ENCODE results near the gene FGGY. TPM values are rescaled to one million over a fixed set of nuclear protein-coding genes. Genes with fewer than 3 reads are reported as not detected.
"Not testable (repeated sequence)": the region's sequence is repeated elsewhere in the genome, so short reads cannot be mapped to it uniquely, and the experiment has no call there.

Gene FGGY
- 10 to 100 TPM; 17.3 to 25.1 TPM for total RNA-seq
- polyA plus RNA-seq, result 1 to 10 TPM; 5.3 to 6.6 TPM
- long read RNA-seq, donor 1, partial matches to known transcripts, result 0 of 26 reads
- long read RNA-seq, donor 1, other reads (novel, unspliced or antisense), result 22 of 26 reads
- long read RNA-seq, donor 2, partial matches to known transcripts, result 0 of 8 reads
- long read RNA-seq, donor 2, other reads (novel, unspliced or antisense), result 8 of 8 reads

DNA sequence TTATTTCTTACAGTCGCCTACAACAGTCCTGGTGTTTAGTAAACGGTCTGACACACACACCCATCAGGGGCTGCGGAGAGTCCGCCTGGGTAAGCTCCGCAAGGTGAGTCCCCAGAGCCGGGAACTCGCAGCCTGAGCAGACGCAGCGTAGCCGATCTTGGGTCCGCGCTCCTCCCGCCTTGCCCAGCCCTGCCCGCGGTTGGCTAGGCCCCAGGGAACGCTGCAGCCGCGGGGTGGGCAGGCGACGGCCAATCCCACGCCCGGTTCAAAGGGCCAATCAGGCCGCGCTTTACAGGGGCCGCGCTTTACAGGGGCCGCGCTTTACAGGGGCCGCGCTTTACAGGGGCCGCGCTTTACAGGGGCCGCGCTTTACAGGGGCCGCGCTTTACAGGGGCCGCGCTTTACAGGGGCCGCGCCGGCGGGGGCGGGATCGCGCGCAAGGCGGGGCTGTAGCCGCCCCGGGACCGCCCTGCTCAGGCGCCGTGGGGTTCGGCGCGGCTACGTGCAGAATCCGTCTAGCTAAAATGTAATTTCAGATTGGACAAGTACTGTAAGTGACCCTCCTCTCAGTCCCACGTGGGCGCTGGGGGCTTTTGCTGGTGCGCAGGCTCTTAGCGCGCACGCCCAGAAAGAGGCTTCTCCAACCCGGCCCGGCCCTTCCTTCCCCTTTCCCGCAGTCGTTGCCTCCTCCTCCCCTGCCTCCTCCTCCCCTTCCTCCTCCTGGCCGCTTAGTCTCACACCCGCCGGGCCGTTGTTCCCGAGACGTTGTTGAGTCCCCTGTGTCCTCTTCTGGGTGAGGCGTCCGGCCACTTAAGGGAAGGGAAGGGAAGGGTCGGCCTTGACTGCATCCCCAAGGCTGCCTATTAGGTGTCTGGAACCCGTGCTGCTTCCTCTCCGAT, at the start of gene FGGY:
TSS of gene FGGY (plus strand) at position 737 of the 899 bp plus-strand sequence. CDS start 24,456 bp downstream, outside the sequence.
- Histone ChIP-seq H3K36me3 (ENCODE audit: control insufficient read depth in 1 of 2, insufficient read depth in 2 of 2, low read length in 1 of 2) (no peaks in the 10 kb centered on the region), H3K9me3 (ENCODE audit: control insufficient read depth, low read length) (no peaks in the 10 kb centered on the region), H3K27ac (ENCODE audit: low read depth in 1 of 2, low read length in 2 of 2) (peak within 1 kb of the TSS; percentile 87 to 93), H3K4me1 (ENCODE audit: control insufficient read depth in 1 of 2, insufficient read depth in 2 of 2, low read length in 2 of 2) (peaks cover 3 to 5% of the 10 kb centered on the region in 2 donors), H3K4me3 (ENCODE audit: low read length in 2 of 2) (peak within 1 kb of the TSS; percentile 54 to 75), H3K27me3 (ENCODE audit: control insufficient read depth in 1 of 2, insufficient read depth in 2 of 2, low read length in 1 of 2) (no peaks in the 10 kb centered on the region)
- ATAC-seq (ENCODE audit: low FRiP score), result peak; percentile 96
- intact Hi-C loops (cut with DNase I), result loop anchor here (2.0 to 10.0 kb wide), 6 partner anchors 138 to 512 kb away; partner anchors contain the start of gene JUN (in 1 of the 2)
- 0 to 1% methylated on average over 76 to 78 of the region's 78 CpGs for WGBS, 2 donors
- DNase-seq, result peak; percentile 98 to 100

GRCh38 chr1:59248758-59249157, 48.1 kb upstream of the FGGY start:
- no peaks in the 10 kb centered on the region for H3K9me3 ChIP-seq (ENCODE audit: control insufficient read depth, low read length)
- H3K4me3 ChIP-seq (ENCODE audit: low read length in 2 of 2), result no peak overlapping the region
- H3K4me1 ChIP-seq (ENCODE audit: control insufficient read depth in 1 of 2, insufficient read depth in 2 of 2, low read length in 2 of 2), result peaks cover 0 to 5% of the 10 kb centered on the region in 2 donors
- no peak for ATAC-seq (ENCODE audit: low FRiP score)
- H3K27ac ChIP-seq (ENCODE audit: low read depth in 1 of 2, low read length in 2 of 2), result no peak overlapping the region
- no peaks in the 10 kb centered on the region for H3K36me3 ChIP-seq (ENCODE audit: control insufficient read depth in 1 of 2, insufficient read depth in 2 of 2, low read length in 1 of 2)
- intact Hi-C loops (cut with DNase I), result no loop called here
- no peak for DNase-seq
- WGBS, 2 donors, result 45 to 78% methylated on average over 1 of the region's 1 CpG
- no peaks in the 10 kb centered on the region for H3K27me3 ChIP-seq (ENCODE audit: control insufficient read depth in 1 of 2, insufficient read depth in 2 of 2, low read length in 1 of 2)

GRCh38 chr1:59249396-59250137, 47.3 kb upstream of the FGGY start:
- no peaks in the 10 kb centered on the region for H3K27me3 ChIP-seq (ENCODE audit: control insufficient read depth in 1 of 2, insufficient read depth in 2 of 2, low read length in 1 of 2)
- intact Hi-C loops (cut with DNase I), result no loop called here
- peak overlapping the region; percentile 10 to 67 for H3K27ac ChIP-seq (ENCODE audit: low read depth in 1 of 2, low read length in 2 of 2)
- no peak for DNase-seq
- ATAC-seq (ENCODE audit: low FRiP score), result peak; percentile 65
- peaks cover 0 to 5% of the 10 kb centered on the region in 2 donors for H3K4me1 ChIP-seq (ENCODE audit: control insufficient read depth in 1 of 2, insufficient read depth in 2 of 2, low read length in 2 of 2)
- H3K36me3 ChIP-seq (ENCODE audit: control insufficient read depth in 1 of 2, insufficient read depth in 2 of 2, low read length in 1 of 2), result no peaks in the 10 kb centered on the region
- WGBS, 2 donors, result 45 to 49% methylated on average over 4 of the region's 4 CpGs
- no peak overlapping the region for H3K4me3 ChIP-seq (ENCODE audit: low read length in 2 of 2)
- H3K9me3 ChIP-seq (ENCODE audit: control insufficient read depth, low read length), result no peaks in the 10 kb centered on the region

GRCh38 chr1:59251061-59251460, 45.8 kb upstream of the FGGY start:
- H3K4me3 ChIP-seq (ENCODE audit: low read length in 2 of 2); H3K27ac ChIP-seq (ENCODE audit: low read depth in 1 of 2, low read length in 2 of 2); H3K36me3 ChIP-seq (ENCODE audit: control insufficient read depth in 1 of 2, insufficient read depth in 2 of 2, low read length in 1 of 2); H3K27me3 ChIP-seq (ENCODE audit: control insufficient read depth in 1 of 2, insufficient read depth in 2 of 2, low read length in 1 of 2); H3K4me1 ChIP-seq (ENCODE audit: control insufficient read depth in 1 of 2, insufficient read depth in 2 of 2, low read length in 2 of 2); intact Hi-C loops (cut with DNase I); H3K9me3 ChIP-seq (ENCODE audit: control insufficient read depth, low read length); ATAC-seq (ENCODE audit: low FRiP score); DNase-seq: not testable (repeated sequence)
- 76 to 77% methylated on average over 12 of the region's 12 CpGs for WGBS, 2 donors

- H3K4me1 ChIP-seq (ENCODE audit: control insufficient read depth in 1 of 2, insufficient read depth in 2 of 2, low read length in 2 of 2), result not testable (repeated sequence)
Observed at GRCh38 chr1:59256429-59256828, 40.5 kb upstream of the FGGY start.

DNA sequence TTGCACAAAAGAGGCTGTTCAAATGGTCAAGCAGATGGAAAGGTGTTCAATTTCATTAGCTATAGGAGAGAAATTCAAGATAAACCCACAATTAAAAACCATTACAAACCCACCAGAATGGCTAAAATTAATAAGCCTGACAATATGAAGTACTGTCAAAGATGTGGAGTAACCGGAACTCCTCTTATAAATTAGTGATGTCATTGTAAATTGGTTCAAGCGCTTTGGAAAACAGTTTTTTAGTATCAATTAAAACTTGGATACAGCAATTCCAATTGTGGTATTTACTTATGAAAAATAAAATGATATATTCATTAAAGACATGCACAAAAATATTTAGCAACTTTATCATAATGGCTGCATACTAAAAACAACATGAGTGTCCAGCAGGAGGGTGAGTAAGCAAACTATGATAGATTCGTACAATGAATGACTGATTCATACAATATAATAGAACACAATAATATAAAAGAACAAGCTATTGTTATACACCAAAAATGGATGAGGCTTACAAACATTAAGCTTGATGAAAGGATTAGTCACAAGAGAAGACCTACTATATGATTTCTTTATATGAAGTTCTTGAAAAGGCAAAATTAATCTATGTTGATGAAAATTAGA, 38.4 kb upstream of the FGGY start:
- H3K27me3 ChIP-seq (ENCODE audit: control insufficient read depth in 1 of 2, insufficient read depth in 2 of 2, low read length in 1 of 2), result no peaks in the 10 kb centered on the region
- H3K4me1 ChIP-seq (ENCODE audit: control insufficient read depth in 1 of 2, insufficient read depth in 2 of 2, low read length in 2 of 2), result peaks cover 0 to 9% of the 10 kb centered on the region in 2 donors
- 81 to 86% methylated on average over 3 of the region's 3 CpGs for WGBS, 2 donors
- ATAC-seq (ENCODE audit: low FRiP score), result no peak
- no peak overlapping the region for H3K27ac ChIP-seq (ENCODE audit: low read depth in 1 of 2, low read length in 2 of 2)
- H3K36me3 ChIP-seq (ENCODE audit: control insufficient read depth in 1 of 2, insufficient read depth in 2 of 2, low read length in 1 of 2), result no peaks in the 10 kb centered on the region
- H3K9me3 ChIP-seq (ENCODE audit: control insufficient read depth, low read length), result no peaks in the 10 kb centered on the region
- no peak overlapping the region for H3K4me3 ChIP-seq (ENCODE audit: low read length in 2 of 2)
- intact Hi-C loops (cut with DNase I), result no loop called here
- DNase-seq, result no peak

More at GRCh38 chr1:59256429-59256828, 40.5 kb upstream of the FGGY start:
- intact Hi-C loops (cut with DNase I); DNase-seq; H3K36me3 ChIP-seq (ENCODE audit: control insufficient read depth in 1 of 2, insufficient read depth in 2 of 2, low read length in 1 of 2); H3K27me3 ChIP-seq (ENCODE audit: control insufficient read depth in 1 of 2, insufficient read depth in 2 of 2, low read length in 1 of 2); H3K27ac ChIP-seq (ENCODE audit: low read depth in 1 of 2, low read length in 2 of 2); ATAC-seq (ENCODE audit: low FRiP score); H3K4me3 ChIP-seq (ENCODE audit: low read length in 2 of 2); H3K9me3 ChIP-seq (ENCODE audit: control insufficient read depth, low read length): not testable (repeated sequence)
- WGBS, 2 donors, result 93 to 100% methylated on average over 1 of the region's 1 CpG

GRCh38 chr1:59261537-59261936, 35.4 kb upstream of the FGGY start:
- WGBS, 2 donors, result 5 to 8% methylated on average over 1 of the region's 1 CpG
- Histone ChIP-seq H3K4me1 (ENCODE audit: control insufficient read depth in 1 of 2, insufficient read depth in 2 of 2, low read length in 2 of 2) (peaks cover 3 to 10% of the 10 kb centered on the region in 2 donors), H3K9me3 (ENCODE audit: control insufficient read depth, low read length) (no peaks in the 10 kb centered on the region), H3K4me3 (ENCODE audit: low read length in 2 of 2) (no peak overlapping the region), H3K36me3 (ENCODE audit: control insufficient read depth in 1 of 2, insufficient read depth in 2 of 2, low read length in 1 of 2) (no peaks in the 10 kb centered on the region), H3K27ac (ENCODE audit: low read depth in 1 of 2, low read length in 2 of 2) (peak overlapping the region in 1 of 2 donors; percentile 5), H3K27me3 (ENCODE audit: control insufficient read depth in 1 of 2, insufficient read depth in 2 of 2, low read length in 1 of 2) (no peaks in the 10 kb centered on the region)
- intact Hi-C loops (cut with DNase I), result no loop called here
- no peak for DNase-seq
- ATAC-seq (ENCODE audit: low FRiP score), result peak; percentile 78

DNA sequence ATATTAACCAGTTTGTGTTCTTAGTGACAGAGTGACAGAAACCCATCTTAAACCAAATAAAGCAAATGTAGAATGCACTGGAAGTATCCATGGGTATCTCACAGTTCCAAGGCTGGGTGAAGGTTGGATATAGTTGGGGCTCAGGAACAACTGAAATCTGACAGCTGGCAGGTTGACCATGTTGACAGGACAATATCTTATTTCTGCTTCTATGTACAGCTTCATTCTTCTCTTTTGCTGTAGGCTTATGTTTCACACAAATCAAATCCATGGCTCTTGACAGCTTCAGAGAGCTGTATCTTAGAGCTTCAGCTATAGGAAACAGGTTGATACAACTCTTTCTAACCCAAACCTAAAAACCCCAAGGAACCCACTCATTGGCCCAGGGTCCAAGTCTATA, 34.3 kb upstream of the FGGY start:
- ATAC-seq (ENCODE audit: low FRiP score), result no peak

More for the DNA sequence above, 34.3 kb upstream of the FGGY start:
- no peaks in the 10 kb centered on the region for H3K9me3 ChIP-seq (ENCODE audit: control insufficient read depth, low read length)
- no peaks in the 10 kb centered on the region for H3K36me3 ChIP-seq (ENCODE audit: control insufficient read depth in 1 of 2, insufficient read depth in 2 of 2, low read length in 1 of 2)
- no peak for DNase-seq
- intact Hi-C loops (cut with DNase I), result no loop called here
- H3K4me1 ChIP-seq (ENCODE audit: control insufficient read depth in 1 of 2, insufficient read depth in 2 of 2, low read length in 2 of 2), result peaks cover 5 to 13% of the 10 kb centered on the region in 2 donors
- H3K27me3 ChIP-seq (ENCODE audit: control insufficient read depth in 1 of 2, insufficient read depth in 2 of 2, low read length in 1 of 2), result no peaks in the 10 kb centered on the region
- no peak overlapping the region for H3K4me3 ChIP-seq (ENCODE audit: low read length in 2 of 2)
- H3K27ac ChIP-seq (ENCODE audit: low read depth in 1 of 2, low read length in 2 of 2), result no peak overlapping the region
